Nephron (organoid): ENCODE data around the gene RNF224.

Experiments
- H3K27ac Mint-ChIP-seq, 3 experiments: 2 replicates each; pipeline ENCODE4 v1.8.0; 2020; ENCODE audit warnings: mixed read lengths in 3 of 3, mild to moderate bottlenecking in 2 of 3, moderate library complexity in 1 of 3
- H3K27me3 Mint-ChIP-seq: 2 replicates; pipeline ENCODE4 v1.8.0; 2021; ENCODE audit warnings: low read depth, mild to moderate bottlenecking, moderate library complexity, mixed read lengths
- H3K36me3 Mint-ChIP-seq: 2 replicates; pipeline ENCODE4 v1.8.0; 2020; ENCODE audit warnings: low read depth, mixed read lengths
- H3K4me1 Mint-ChIP-seq: 2 replicates; pipeline ENCODE4 v1.8.0; 2020; ENCODE audit warnings: mixed read lengths
- H3K4me3 Mint-ChIP-seq, 3 experiments: 2 replicates each; pipeline ENCODE4 v1.8.0; 2020; ENCODE audit warnings: mild to moderate bottlenecking in 3 of 3, mixed read lengths in 3 of 3, moderate library complexity in 2 of 3
- H3K9me3 Mint-ChIP-seq: 2 replicates; pipeline ENCODE4 v1.8.0; 2020; ENCODE audit warnings: mixed read lengths
- CTCF ChIP-seq, 3 experiments: fragments of 200-600 bp; sonication (generic); IDR thresholded peaks; one replicate each; pipeline ENCODE4 v1.5.0; 2021; ENCODE audit warnings: antibody characterized with exemption in 3 of 3; ENCODE audit not compliant: unreplicated experiment in 3 of 3

RNF224 gene

GRCh38 chr9:137194388-137194787 is 32.9 kb upstream of the RNF224 start:
- Mint-ChIP-seq H3K9me3 (no peaks in the 10 kb centered on the region), H3K4me3 (no peak overlapping the region), H3K27ac (no peak overlapping the region), H3K4me1 (peaks cover 12% of the 10 kb centered on the region), H3K27me3 (no peaks in the 10 kb centered on the region), H3K36me3 (no peaks in the 10 kb centered on the region)
- no peak for TF ChIP-seq CTCF (IDR thresholded peaks at IDR 0.05; ENCODE audit: unreplicated experiment in 3 of 3)

- H3K27ac Mint-ChIP-seq, result no peak overlapping the region
- no peak overlapping the region for H3K4me3 Mint-ChIP-seq
- H3K27me3 Mint-ChIP-seq, result no peaks in the 10 kb centered on the region
- peaks cover 8% of the 10 kb centered on the region for H3K4me1 Mint-ChIP-seq
- no peaks in the 10 kb centered on the region for H3K9me3 Mint-ChIP-seq
- H3K36me3 Mint-ChIP-seq, result no peaks in the 10 kb centered on the region
- TF ChIP-seq CTCF (IDR thresholded peaks at IDR 0.05; ENCODE audit: unreplicated experiment in 3 of 3), result no peak
Measured at GRCh38 chr9:137194909-137195308, 32.4 kb upstream of the RNF224 start.

- Mint-ChIP-seq H3K4me1 (peaks cover 4% of the 10 kb centered on the region), H3K27me3 (no peaks in the 10 kb centered on the region), H3K9me3 (no peaks in the 10 kb centered on the region), H3K4me3 (peak overlapping the region in 1 of 3 experiments; percentile 17), H3K36me3 (no peaks in the 10 kb centered on the region), H3K27ac (no peak overlapping the region)
- no peak for TF ChIP-seq CTCF (IDR thresholded peaks at IDR 0.05; ENCODE audit: unreplicated experiment in 3 of 3)
Measured at GRCh38 chr9:137195525-137196220, 31.6 kb upstream of the RNF224 start.

- Mint-ChIP-seq H3K4me3 (peak overlapping the region; percentile 68 to 89 (median 77)), H3K9me3 (no peaks in the 10 kb centered on the region), H3K36me3 (no peaks in the 10 kb centered on the region), H3K27ac (no peak overlapping the region), H3K27me3 (no peaks in the 10 kb centered on the region), H3K4me1 (peaks cover 7% of the 10 kb centered on the region)
- no peak for TF ChIP-seq CTCF (IDR thresholded peaks at IDR 0.05; ENCODE audit: unreplicated experiment in 3 of 3)
Measured at GRCh38 chr9:137198051-137198901, 29.0 kb upstream of the RNF224 start.

GRCh38 chr9:137198902-137199283 is 28.4 kb upstream of the RNF224 start:
- Mint-ChIP-seq H3K4me3 (peak overlapping the region; percentile 68 to 89 (median 77)), H3K27me3 (no peaks in the 10 kb centered on the region), H3K9me3 (no peaks in the 10 kb centered on the region), H3K4me1 (peaks cover 7% of the 10 kb centered on the region), H3K36me3 (no peaks in the 10 kb centered on the region), H3K27ac (no peak overlapping the region)
- TF ChIP-seq CTCF (IDR thresholded peaks at IDR 0.05; ENCODE audit: unreplicated experiment in 3 of 3), result no peak
